ENCODE measurements around the gene LGALSL. TPM values are rescaled to one million over a fixed set of nuclear protein-coding genes. Genes with fewer than 3 reads are reported as not detected.

Gene LGALSL
- 7.6 and 20.3 TPM in 2 replicates for total RNA-seq (2014; rRNA removed; shearing (Covaris generic))

DNA sequence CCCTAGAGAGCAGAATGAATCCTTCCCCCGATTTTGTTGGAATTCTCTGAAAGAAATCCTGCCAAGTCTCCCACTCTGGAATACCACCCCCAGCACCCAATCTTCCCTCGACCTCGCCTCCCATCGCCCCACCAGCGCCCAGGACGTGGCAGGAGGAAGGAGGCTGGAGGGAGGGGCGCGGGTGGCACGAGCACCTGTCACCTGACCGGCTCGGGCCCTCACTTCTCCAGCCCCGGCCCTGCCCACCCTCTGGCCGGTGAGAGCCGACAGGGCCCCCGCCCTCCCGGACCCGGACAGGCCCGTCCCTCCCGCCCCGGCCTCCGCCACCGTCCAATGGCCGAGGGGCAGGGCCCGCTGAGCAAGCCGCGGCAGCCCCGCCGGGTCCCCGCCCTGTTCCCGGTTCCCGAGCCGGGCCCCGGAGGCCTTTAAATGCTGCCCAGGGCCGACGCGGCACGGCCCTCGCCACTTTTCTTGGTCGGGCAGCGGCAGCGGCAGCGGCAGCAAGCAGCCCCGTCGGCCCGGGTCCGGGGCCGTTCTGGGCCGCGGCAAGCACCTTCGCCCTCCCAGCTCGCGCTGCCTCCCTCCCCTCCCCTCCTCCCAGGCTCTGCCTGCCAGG, at the start of gene LGALSL:
Gene LGALSL (plus strand): TSS at position 393 of the 616 bp plus-strand sequence. CDS start 384 bp downstream, outside the sequence.
- peak; percentile 57 for DNase-seq (ENCODE audit: low spot score)

- DNase-seq (ENCODE audit: low spot score): no peak
Observed at GRCh38 chr2:64404743-64405142, 49.2 kb upstream of the LGALSL start.

DNA sequence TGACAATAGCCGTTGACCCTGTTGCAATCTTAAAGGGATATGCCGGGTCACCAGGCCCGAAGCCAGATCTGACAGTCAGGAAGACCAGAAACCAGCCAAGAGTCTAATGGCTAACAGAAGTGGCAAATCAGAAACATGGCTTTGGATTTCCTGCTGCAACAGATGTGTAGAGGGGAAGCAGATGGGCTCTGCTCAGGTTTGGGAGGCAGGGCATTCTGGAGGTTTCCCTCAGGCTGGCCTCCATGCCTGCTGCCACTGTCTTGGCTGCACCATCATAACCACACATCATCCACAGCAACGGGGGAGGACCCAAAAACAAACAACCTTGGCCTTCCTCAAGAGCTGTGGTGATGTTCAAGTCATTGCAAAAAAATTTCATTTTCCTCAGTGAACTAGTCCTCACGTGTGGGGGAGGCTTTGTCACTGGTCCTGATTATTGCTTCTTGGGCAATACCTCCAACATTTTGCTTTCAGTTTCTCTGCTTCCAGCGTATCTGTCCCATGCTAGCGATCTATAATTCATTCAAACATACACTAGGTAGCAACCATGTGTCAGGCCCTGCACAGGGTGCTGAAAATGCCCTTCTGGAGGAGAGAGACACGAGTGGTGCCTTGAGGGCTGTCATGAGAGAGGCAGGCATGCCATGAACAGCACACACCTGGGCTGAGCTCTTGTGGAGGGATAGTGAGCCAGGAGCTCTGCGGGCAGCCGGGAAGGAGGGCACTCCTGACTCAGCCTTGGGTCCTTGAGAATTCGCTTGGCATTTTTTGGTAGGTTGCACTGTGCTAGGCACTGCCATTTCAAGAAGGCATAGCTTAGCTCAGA, 48.2 kb upstream of the LGALSL start:
- no peak for DNase-seq (ENCODE audit: low spot score)

DNA sequence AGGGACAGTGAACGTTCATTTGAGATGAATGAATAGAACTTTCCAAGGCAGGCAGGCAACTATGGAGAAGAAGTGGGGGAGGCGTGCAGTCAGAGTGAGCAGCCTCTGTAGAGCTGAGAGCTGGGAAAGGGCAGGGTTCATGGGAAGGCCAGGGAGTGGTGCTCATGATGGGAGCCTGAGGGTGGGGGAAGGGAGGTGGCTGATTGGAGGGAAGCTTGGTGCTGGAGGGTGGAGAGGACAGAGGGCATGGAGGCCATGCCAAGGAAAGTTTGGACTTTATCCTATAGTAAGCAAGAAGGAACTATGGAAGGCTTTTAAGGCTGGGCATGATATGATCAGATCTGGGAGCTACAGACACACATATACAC, 47.6 kb upstream of the LGALSL start:
- no peak for DNase-seq (ENCODE audit: low spot score)

DNA sequence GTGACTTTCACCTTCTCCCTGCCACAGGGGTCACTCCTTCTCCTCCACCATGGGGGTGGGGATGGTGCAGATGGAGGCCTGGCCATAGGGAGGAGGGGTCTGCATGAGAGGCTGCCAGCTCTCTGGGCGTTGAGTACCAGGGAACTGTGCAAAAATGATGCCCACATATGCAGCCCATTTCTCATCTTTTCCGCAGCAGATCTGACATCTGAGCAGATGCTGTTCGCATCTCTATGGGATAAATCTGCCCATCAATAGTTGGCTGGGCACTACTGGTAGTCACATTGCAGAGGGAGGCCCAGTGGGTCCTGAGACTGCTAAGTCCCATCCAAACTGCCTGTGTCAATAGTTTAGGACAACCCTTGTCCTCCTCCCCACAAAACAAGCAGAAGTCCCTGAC, 45.9 kb upstream of the LGALSL start:
- no peak for DNase-seq (ENCODE audit: low spot score)

- DNase-seq (ENCODE audit: low spot score): no peak
Observed at GRCh38 chr2:64410671-64411070, 43.3 kb upstream of the LGALSL start.

DNA sequence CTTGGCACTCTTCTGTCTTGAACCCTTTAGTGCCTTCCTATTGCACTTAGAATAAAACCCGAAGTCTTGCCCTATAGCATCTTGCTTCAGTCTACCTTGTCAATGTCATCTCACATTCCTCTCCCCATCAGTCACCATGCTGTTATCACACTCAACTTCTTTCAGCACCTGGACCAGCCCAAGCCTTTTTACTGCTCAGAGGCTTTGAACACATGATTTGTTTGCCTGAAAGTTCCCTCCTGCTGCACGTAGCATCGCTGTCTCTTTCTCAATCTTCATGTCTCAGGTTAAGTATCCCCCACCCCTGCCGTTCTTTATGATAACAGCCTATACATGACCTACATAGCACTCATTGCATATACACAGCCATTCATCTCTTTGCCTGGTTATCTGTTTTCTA, 41.3 kb upstream of the LGALSL start:
- no peak for DNase-seq (ENCODE audit: low spot score)

DNA sequence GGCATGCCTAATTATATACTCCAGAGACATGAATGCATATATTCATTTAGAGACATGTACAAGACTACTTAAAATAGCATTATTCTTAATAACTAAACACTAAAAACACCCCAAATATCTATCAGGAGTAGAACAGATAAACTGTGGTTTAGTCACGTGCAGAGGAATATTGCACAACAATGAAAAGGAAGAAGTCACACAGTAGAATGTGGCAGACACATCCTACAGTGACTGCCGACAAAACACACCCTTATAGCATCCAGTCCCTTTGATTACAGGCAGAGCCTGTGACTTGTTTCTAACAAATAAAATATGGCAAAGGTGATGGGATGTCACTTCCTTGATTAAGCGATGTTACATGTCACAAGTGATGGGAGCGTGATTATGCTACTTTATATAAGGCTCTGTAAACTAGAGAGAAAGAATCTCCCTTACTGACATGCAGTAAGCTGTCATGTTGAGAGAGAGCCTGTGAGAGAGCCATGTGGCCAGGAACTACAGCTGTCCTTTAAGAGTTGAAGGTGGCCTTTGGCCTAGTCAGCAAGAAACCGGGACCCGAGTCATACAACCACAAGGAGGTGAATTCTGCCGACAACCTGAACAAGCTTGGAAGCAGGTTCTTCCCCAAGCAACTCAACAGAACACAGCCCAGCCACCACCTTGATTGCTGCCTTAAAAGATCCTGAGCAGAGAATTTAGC, 39.1 kb upstream of the LGALSL start:
- DNase-seq (ENCODE audit: low spot score): no peak

DNA sequence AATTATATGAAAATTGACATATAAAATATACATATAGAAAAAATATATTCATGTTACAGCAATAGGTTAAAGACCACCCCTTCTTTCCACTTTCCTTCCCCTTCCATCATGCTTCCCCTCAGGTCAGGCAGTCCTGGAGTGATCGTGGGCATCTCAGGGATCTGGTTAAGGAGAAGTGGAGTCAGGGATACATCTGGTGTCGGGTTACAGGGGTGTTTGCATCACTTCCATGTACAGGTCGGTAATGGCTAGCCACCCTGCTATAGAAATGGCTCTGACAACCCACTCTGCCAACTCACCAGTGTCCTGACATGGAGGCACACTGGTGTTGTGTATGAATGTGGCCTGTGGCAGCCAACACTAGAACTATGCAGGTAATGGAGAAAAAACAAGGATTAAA, 36.3 kb upstream of the LGALSL start:
- DNase-seq (ENCODE audit: low spot score): no peak

DNA sequence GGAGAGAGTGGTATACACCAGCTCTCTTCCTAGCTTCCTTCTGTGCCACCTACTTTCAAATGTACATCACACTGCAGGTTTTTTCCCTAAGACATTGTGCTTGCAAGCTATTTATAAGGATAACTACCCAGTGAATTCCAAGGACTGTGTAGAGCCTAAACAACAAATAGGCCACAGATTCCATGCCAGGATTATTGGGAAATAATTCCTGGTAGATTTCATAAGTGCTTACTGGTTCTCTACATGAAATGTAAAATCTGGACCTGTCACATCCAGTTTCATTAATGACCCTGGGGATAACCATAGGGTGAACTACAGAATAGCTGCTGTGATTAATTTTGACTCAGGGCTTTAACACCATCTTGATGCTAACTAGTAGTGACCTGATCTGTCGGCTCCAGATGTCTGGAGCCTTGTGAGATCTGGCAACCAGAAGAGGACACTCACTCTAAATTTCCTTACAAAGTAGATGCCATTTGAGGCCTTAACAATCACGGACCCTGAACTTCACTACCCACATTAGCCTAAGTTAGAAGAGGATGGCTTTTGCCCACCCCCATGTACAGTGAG, 34.3 kb upstream of the LGALSL start:
- no peak for DNase-seq (ENCODE audit: low spot score)

- DNase-seq (ENCODE audit: low spot score): no peak
Observed at GRCh38 chr2:64420677-64421076, 33.3 kb upstream of the LGALSL start.

DNA sequence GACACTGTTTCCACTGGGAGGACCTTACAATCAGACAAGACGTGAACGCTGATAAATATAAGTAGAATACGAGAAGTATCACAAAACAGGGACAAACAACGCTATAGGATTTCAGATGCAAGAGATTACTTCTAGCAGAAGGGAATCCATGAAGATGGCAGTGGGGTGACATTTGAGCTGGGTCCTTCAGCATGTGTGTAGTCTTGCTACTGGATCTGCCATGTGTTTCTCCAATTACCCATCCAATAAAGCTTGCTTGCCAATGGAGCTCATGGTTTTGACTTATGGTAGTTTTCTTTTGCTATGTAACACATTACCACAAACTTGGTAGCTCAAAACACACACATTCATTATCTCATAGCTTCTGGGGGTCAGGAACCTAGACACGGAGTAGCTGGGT, 32.8 kb upstream of the LGALSL start:
- no peak for DNase-seq (ENCODE audit: low spot score)

DNA sequence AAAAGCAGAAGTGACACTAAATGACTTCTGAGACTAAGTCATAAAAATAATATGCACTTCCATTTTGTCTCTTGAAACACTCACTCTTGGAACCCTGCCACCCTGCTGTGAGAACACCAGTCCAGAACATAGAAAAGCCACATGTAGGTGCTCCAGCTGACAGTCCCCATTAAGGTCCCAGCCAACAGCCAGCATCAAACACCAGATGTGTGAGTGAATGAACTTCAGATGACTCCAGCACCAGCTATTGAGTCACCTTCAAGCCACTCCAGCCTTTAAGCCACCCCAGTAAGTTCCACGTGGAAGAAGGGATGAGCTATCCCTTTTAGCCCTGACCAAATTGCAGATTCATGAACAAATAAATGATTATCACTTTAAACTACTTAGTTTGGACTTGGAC, 31.5 kb upstream of the LGALSL start:
- DNase-seq (ENCODE audit: low spot score): no peak

- no peak for DNase-seq (ENCODE audit: low spot score)
Observed at GRCh38 chr2:64423303-64423702, 30.7 kb upstream of the LGALSL start.

GRCh38 chr2:64424416-64424987, 29.5 kb upstream of the LGALSL start:
- no peak for DNase-seq (ENCODE audit: low spot score)

GRCh38 chr2:64426183-64426952, 27.6 kb upstream of the LGALSL start:
- peak; percentile 63 for DNase-seq (ENCODE audit: low spot score)

DNA sequence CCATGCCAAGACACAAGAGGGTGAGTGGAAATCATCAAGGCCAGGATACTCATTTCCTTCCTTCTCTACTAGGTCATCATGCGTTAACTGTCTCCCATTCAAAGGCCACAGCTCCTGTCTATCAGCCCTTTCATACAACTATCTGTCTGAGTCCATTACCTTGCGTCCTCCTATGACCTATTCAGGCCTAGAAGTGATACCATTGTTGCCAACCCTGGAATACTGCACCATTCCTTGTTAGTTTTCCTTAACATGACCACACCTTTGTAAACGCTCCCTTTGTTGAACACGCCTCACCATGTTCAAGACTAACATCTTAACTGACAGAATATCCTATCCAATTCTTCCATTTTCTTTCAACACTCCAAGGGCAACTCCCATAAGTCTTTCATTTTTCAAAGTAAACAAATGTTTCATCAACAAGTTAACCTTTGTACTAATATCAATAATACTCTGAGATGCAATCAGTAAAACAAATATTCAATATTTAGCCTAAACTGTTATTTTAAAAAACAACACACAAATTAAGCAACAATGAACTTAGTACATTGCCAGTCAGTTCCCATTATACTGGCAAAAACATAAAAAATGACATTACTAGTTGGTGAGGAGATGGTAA, 19.8 kb upstream of the LGALSL start:
- no peak for DNase-seq (ENCODE audit: low spot score)

DNA sequence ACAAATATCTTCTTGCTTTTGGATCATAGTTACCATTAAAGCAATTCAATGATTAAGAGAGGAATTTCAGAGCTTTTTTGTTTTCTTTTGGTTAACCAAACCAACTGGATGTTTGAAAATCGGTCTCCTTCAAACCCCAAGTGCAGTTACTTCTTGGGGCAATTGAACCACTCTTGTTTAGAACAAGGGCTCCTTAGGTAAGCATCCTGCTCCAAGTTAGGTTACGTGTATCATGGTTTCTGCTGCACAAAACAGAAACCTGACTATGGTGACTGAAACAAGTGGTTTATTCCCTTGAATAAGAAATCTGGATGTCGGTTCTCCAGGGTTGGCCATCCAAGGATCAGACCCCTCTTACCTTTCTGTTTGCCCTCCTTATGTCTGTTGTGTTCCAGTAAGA, 16.1 kb upstream of the LGALSL start:
- DNase-seq (ENCODE audit: low spot score): no peak

- no peak for DNase-seq (ENCODE audit: low spot score)
Observed at GRCh38 chr2:64439194-64439593, 14.8 kb upstream of the LGALSL start.

- no peak for DNase-seq (ENCODE audit: low spot score)
Observed at GRCh38 chr2:64440843-64441242, 13.1 kb upstream of the LGALSL start.

GRCh38 chr2:64442277-64442676, 11.7 kb upstream of the LGALSL start:
- no peak for DNase-seq (ENCODE audit: low spot score)

All from A172 (cell line).